ENCODE data around the gene FMR1NB.

GRCh38 chrX:148035380-148035779 is 54.2 kb downstream of the FMR1NB start:
- no peak for TF ChIP-seq GATA2 (IDR thresholded peaks at IDR 0.05; ENCODE audit: low read depth, low read length)
- no peak for TF ChIP-seq GATA3 (IDR thresholded peaks at IDR 0.05; ENCODE audit: low read depth, low read length)

Measured in SH-SY5Y (cell line).